Measurements from ENCODE around the gene SYDE2.

SYDE2 gene

GRCh38 chr1:85178396-85178795 lies 22.4 kb downstream of the SYDE2 start:
- TF ChIP-seq EZH2phosphoT487 (IDR thresholded peaks at IDR 0.05; ENCODE audit: low read depth) (no peak), CTCF (IDR thresholded peaks at IDR 0.05; ENCODE audit: low read depth, low read length) (no peak)
- Histone ChIP-seq H3K4me2 (ENCODE audit: low read length) (no peak overlapping the region), H2AFZ (ENCODE audit: low read depth, low read length) (no peak overlapping the region), H3K9ac (ENCODE audit: low read length) (no peak overlapping the region), H3K36me3 (replicated peaks; ENCODE audit: low read depth, low read length) (peaks cover 3% of the 10 kb centered on the region), H4K20me1 (ENCODE audit: insufficient read depth, low read length) (no peaks in the 10 kb centered on the region), H3K4me3 (ENCODE audit: low read length) (no peak overlapping the region), H3K4me1 (ENCODE audit: low read length) (peaks cover 11% of the 10 kb centered on the region), H3K27ac (ENCODE audit: low read length) (no peak overlapping the region), H3K9me3 (ENCODE audit: insufficient read depth, low read length) (no peaks in the 10 kb centered on the region), H3K79me2 (ENCODE audit: low read length) (no peaks in the 10 kb centered on the region), H3K27me3 (ENCODE audit: low read depth, low read length) (no peaks in the 10 kb centered on the region)

GRCh38 chr1:85174503-85174902 lies 26.3 kb downstream of the SYDE2 start:
- H3K27ac ChIP-seq (ENCODE audit: low read length), result no peak overlapping the region
- no peak for TF ChIP-seq CTCF (IDR thresholded peaks at IDR 0.05; ENCODE audit: low read depth, low read length)
- no peak for TF ChIP-seq EZH2phosphoT487 (IDR thresholded peaks at IDR 0.05; ENCODE audit: low read depth)
- H3K9me3 ChIP-seq (ENCODE audit: insufficient read depth, low read length), result no peaks in the 10 kb centered on the region

GRCh38 chr1:85172684-85173337 lies 28.0 kb downstream of the SYDE2 start:
- H3K36me3 ChIP-seq (replicated peaks; ENCODE audit: low read depth, low read length), result no peaks in the 10 kb centered on the region
- H2AFZ ChIP-seq (ENCODE audit: low read depth, low read length), result no peak overlapping the region
- no peaks in the 10 kb centered on the region for H3K9me3 ChIP-seq (ENCODE audit: insufficient read depth, low read length)
- no peak for TF ChIP-seq EZH2phosphoT487 (IDR thresholded peaks at IDR 0.05; ENCODE audit: low read depth)
- no peak for TF ChIP-seq CTCF (IDR thresholded peaks at IDR 0.05; ENCODE audit: low read depth, low read length)
- H3K9ac ChIP-seq (ENCODE audit: low read length), result no peak overlapping the region
- H3K79me2 ChIP-seq (ENCODE audit: low read length), result no peaks in the 10 kb centered on the region
- no peaks in the 10 kb centered on the region for H4K20me1 ChIP-seq (ENCODE audit: insufficient read depth, low read length)
- no peak overlapping the region for H3K4me3 ChIP-seq (ENCODE audit: low read length)
- H3K27me3 ChIP-seq (ENCODE audit: low read depth, low read length), result no peaks in the 10 kb centered on the region
- H3K4me2 ChIP-seq (ENCODE audit: low read length), result no peak overlapping the region
- no peak overlapping the region for H3K27ac ChIP-seq (ENCODE audit: low read length)
- H3K4me1 ChIP-seq (ENCODE audit: low read length), result peaks cover 10% of the 10 kb centered on the region

More at GRCh38 chr1:85174503-85174902, 26.3 kb downstream of the SYDE2 start:
- Histone ChIP-seq H3K4me3 (ENCODE audit: low read length) (no peak overlapping the region), H3K4me1 (ENCODE audit: low read length) (peaks cover 11% of the 10 kb centered on the region), H4K20me1 (ENCODE audit: insufficient read depth, low read length) (no peaks in the 10 kb centered on the region), H2AFZ (ENCODE audit: low read depth, low read length) (no peak overlapping the region), H3K79me2 (ENCODE audit: low read length) (no peaks in the 10 kb centered on the region), H3K27me3 (ENCODE audit: low read depth, low read length) (no peaks in the 10 kb centered on the region), H3K36me3 (replicated peaks; ENCODE audit: low read depth, low read length) (no peaks in the 10 kb centered on the region), H3K4me2 (ENCODE audit: low read length) (no peak overlapping the region), H3K9ac (ENCODE audit: low read length) (no peak overlapping the region)

GRCh38 chr1:85171721-85172120 lies 29.1 kb downstream of the SYDE2 start:
- Histone ChIP-seq H3K36me3 (replicated peaks; ENCODE audit: low read depth, low read length) (no peaks in the 10 kb centered on the region), H2AFZ (ENCODE audit: low read depth, low read length) (no peak overlapping the region), H3K9me3 (ENCODE audit: insufficient read depth, low read length) (no peaks in the 10 kb centered on the region), H3K27ac (ENCODE audit: low read length) (no peak overlapping the region), H3K4me3 (ENCODE audit: low read length) (no peak overlapping the region), H3K27me3 (ENCODE audit: low read depth, low read length) (no peaks in the 10 kb centered on the region), H3K4me1 (ENCODE audit: low read length) (no peaks in the 10 kb centered on the region), H4K20me1 (ENCODE audit: insufficient read depth, low read length) (no peaks in the 10 kb centered on the region), H3K79me2 (ENCODE audit: low read length) (no peaks in the 10 kb centered on the region), H3K9ac (ENCODE audit: low read length) (no peak overlapping the region), H3K4me2 (ENCODE audit: low read length) (no peak overlapping the region)
- TF ChIP-seq CTCF (IDR thresholded peaks at IDR 0.05; ENCODE audit: low read depth, low read length), result no peak
- no peak for TF ChIP-seq EZH2phosphoT487 (IDR thresholded peaks at IDR 0.05; ENCODE audit: low read depth)
